22Rv1 (cell line): ENCODE data around the gene FUCA1.

Experiments
- ZFX ChIP-seq: fragments of 450-650 bp; IDR thresholded peaks from 2 replicates; pipeline ENCODE4 v1.6.1; 2017; ENCODE audit warnings: antibody characterized with exemption, borderline replicate concordance
- TF ChIP-seq, protein P1 (sequence below): fragments of 450-650 bp; IDR thresholded peaks from 2 replicates; pipeline ENCODE4 v1.5.1; 2017; ENCODE audit warnings: mild to moderate bottlenecking

GRCh38 chr1:23836037-23836436, 32.1 kb downstream of the FUCA1 start:
- TF ChIP-seq, protein P1, sequence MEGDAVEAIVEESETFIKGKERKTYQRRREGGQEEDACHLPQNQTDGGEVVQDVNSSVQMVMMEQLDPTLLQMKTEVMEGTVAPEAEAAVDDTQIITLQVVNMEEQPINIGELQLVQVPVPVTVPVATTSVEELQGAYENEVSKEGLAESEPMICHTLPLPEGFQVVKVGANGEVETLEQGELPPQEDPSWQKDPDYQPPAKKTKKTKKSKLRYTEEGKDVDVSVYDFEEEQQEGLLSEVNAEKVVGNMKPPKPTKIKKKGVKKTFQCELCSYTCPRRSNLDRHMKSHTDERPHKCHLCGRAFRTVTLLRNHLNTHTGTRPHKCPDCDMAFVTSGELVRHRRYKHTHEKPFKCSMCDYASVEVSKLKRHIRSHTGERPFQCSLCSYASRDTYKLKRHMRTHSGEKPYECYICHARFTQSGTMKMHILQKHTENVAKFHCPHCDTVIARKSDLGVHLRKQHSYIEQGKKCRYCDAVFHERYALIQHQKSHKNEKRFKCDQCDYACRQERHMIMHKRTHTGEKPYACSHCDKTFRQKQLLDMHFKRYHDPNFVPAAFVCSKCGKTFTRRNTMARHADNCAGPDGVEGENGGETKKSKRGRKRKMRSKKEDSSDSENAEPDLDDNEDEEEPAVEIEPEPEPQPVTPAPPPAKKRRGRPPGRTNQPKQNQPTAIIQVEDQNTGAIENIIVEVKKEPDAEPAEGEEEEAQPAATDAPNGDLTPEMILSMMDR: no peak
- no peak for TF ChIP-seq ZFX
